ENCODE results near the gene PHLDA2.
"Not testable (repeated sequence)": the region's sequence is repeated elsewhere in the genome, so short reads cannot be mapped to it uniquely, and the experiment has no call there.

The PHLDA2 gene

DNA sequence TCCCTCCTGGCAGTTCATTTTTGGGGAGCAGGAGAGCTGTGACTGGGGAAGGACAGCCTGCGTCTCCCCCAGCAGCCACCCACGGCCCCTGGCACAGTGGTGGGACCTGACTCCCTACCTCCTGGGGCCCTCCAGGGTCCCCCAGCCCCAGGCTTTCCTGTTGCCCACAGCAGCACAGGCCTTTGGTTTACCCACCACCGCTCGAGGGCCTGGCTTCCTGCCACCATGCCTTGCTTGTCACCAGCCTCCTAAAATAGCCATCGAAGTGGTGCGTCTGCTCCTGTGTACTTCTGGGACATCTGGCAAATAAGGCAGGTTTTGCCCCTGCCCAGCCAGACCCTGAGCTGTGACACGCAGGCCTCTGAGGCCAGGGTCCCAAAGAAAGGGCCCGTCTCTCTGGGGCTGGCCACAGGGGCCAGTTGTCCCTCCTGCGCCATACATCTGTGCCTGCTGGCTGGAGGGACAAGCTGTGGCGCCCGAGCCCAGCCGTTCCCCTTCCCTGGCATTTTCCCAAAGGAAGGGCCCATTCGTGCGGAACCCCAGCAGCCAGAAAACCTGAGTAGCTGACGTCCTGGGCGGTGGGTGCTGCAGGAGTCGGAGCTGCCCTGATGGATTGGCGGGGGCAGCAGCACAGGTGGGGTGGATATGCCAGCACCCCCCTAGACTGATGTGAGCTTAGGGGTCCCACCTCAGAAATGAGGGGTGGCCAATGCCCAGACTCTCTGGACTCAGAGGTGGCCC, 14.6 kb downstream of the PHLDA2 start:
- no peak for DNase-seq (ENCODE audit: low spot score)

DNA sequence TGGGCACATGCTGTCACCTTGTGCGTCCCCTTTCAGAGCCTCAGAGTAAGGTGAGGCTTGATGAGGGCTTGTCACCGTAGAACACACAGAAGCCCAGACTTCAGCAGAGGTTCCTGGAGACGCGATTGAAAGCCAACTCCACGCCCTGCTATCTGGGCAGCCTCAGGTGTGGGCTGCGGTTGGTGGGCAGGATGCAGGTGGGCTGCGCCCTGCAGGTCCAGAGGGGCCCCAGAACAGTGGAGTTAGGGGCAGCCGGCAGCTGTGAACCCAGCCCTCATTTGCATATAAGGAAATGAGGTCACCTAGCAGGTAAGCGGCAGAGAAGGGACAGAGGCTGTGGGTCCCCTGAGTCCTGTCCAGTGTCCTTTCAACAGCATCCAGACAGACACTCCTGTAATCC, 15.4 kb downstream of the PHLDA2 start:
- no peak for DNase-seq (ENCODE audit: low spot score)

DNA sequence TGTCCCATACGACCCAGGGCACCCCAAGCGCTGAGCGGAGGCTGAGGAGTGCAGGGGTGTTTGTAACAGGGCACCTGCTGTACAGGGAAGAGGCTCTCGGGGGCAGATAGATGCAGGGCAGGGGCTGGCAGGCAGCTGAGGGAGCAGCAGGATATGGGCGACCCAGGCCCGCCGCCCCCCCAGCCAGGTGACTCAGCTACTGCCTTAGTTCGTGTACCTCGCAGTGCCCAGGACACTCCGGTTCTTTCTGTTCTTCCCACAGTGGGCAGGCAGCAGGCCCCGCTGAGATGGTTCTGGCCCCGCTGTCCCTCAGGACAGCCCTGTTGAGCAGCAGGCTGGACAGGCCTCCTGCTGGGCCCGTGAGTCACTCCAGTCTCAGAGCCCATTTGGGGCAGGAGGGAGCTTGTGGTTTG, 16.2 kb downstream of the PHLDA2 start:
- no peak for DNase-seq (ENCODE audit: low spot score)

DNA sequence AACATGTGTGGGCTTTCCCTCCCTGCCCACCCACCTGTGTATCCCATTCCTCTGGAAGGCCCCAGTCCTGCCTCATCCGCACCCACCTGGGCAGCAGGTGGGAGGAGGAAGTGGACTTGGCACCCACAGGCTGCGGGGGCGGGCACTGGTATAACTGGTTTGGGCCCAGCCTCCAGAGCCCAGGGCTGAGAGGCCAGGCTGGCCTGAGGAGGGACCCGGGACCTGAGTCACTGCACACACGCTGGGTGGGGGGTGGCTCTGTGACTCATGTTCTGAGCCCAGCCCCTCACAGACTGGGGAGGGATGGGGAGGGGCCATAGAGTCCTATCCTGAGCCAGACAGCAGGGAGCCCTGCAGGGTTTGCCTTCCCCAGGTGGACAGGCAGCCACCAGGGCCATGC, 16.7 kb downstream of the PHLDA2 start:
- peak; percentile 62 for DNase-seq (ENCODE audit: low spot score)

DNA sequence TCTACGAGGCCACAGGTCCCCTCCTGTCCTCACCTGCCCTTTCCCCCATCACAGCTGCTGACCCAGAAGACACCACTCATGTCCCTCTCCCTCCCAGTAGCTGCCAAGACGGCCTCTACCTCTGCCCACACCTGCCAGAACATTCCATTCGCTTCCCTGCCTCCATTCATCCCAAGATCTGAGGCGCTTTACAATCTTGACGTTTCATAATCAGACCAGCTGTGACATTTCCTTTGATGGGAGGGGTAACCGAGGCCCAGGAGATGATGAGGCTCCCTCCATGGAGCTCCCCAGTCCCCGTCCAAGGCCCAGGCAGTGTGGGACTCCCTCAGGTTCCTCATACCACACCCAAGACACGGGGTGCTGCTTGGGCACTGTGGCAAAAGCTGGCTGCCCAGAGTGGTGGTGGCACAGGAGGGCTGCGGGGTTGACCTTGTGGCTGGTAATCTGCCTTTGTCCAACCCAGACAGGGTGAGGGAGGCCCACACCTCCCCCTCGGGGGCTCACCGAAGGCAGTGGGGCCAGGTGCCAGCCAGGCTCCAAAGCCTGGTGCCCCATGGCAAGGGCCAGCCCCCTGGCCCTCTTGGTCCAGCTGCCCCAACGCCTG, 17.3 kb downstream of the PHLDA2 start:
- no peak for DNase-seq (ENCODE audit: low spot score)

DNA sequence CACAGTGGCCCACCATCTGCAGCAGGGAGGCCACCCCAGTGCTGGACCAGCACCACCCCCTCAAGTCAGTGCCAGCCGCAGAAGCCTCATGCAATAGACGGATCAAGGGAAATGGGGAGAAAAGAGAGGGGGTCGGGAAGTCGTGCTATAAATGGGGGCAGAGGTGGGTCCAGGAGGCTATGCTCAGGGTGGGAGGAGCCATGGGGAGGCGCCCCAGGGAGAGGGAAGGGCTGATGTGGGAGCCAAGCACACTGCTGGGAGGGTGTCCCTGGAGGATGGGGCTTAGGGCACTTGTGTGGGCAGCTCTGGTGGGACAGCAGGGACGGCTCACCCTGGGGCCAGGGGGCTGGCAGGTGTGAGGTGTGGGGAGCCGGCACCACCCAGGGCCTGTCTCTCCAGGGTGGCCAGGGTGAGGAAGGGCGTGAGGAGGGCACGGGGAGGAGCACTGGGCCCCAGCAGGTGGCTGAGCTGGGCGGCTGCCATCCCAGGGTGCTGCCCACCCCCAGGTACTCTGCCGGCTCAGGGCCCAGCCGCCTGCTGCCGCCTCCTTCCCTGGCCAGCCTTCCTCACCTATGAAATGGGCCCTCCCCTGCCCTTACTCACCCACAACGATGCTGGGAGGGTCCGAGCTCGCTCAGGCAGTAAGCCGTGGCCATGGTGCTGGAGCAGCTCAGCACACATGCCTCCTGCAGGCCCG, 18.0 kb downstream of the PHLDA2 start:
- DNase-seq (ENCODE audit: low spot score): no peak

DNA sequence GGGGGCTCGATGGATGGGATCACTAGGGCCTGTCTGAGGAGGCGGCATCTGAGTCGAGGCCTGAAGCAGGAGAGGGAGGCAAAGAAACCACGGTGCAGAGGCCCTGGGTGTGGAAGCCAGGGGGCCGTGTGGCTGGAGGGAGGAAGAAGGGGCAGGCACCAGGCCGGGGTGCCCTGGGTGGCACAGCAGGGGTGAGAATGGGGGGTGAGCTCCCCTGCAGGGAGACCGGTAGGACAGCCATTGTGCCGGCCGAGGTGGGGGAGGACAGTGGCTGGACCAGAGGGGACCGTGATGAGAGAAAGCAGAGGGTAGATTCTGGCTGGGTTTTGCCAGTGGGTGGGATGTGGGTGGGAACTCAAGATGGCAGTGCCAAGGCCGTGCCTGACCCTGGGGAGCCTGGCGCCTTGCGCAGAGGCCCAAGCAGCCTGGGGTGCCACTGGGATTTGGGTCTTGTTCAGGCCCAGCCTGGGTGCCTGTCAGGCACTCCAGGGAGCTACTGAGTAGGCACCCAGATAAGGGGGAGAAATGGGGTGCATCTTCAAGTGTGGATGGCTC, 18.7 kb downstream of the PHLDA2 start:
- no peak for DNase-seq (ENCODE audit: low spot score)

DNA sequence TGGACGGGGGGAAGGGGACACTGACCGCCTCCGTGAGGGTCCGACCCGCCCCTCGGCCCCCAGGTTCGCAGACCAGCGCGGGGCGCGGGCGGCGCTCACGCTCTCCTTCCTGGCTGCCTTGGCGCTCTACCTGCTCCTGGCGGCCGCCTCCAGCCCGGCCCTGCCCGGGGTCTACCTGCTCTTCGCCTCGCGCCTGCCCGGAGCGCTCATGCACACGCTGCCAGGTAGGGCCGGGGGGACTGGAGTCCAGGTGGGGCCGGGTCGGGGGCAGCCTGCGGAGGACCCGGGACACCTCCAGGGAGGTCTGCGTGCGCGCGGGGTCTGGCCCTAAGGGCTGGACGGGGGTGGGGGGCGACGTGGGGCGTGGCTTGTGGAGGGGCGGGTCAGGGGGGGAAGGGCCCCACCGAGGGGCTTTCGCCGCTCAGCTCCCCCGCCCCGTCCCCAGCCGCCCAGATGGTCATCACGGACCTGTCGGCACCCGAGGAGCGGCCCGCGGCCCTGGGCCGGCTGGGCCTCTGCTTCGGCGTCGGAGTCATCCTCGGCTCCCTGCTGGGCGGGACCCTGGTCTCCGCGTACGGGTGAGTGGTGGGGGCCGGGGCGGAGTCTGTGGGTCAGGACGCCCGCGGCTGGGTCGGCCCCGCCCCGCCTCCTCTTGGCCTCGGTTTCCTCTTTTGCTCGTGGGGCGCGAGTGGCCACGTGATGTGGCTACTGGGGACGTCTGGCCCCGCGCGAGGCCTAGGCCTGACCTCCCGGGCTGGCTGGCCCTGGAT, 19.9 kb downstream of the PHLDA2 start:
- no peak for DNase-seq (ENCODE audit: low spot score)

DNA sequence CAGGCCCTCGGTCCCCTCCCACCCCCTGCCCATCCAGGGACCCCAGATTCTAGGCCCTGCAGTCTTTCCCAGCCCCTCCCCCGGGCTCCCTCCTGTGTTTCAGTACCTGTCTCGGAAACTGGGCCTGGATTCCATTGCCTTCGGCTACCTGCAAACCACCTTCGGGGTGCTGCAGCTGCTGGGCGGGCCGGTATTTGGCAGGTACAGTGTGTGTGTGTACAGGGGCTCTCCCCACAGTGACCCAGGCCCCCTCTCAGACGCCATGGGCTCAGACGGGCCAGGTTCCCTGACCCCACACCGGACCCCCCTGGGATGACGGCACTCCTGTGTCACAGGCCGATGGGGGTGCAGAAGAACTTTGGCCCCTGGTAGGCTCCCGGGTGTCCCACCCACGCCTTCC, 21.1 kb downstream of the PHLDA2 start:
- no peak for DNase-seq (ENCODE audit: low spot score)

DNA sequence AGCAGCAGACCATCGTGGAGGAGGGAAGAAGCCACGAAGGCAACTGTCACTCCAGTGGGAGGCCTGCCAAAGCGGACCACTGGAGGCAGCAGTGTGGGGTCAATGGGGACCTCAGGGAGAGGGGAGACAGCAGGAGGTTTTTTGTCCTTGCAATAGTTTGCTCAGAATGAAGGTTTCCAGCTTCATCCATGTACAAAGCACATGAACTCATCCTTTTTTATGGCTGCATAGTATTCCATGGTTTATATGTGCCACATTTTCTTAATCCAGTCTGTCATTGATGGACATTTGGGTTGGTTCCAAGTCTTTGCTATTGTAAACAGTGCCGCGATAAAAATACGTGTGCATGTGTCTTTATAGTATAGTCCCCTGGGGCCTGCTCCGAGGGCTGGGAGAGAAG, 23.9 kb downstream of the PHLDA2 start:
- not testable (repeated sequence) for DNase-seq (ENCODE audit: low spot score)

DNA sequence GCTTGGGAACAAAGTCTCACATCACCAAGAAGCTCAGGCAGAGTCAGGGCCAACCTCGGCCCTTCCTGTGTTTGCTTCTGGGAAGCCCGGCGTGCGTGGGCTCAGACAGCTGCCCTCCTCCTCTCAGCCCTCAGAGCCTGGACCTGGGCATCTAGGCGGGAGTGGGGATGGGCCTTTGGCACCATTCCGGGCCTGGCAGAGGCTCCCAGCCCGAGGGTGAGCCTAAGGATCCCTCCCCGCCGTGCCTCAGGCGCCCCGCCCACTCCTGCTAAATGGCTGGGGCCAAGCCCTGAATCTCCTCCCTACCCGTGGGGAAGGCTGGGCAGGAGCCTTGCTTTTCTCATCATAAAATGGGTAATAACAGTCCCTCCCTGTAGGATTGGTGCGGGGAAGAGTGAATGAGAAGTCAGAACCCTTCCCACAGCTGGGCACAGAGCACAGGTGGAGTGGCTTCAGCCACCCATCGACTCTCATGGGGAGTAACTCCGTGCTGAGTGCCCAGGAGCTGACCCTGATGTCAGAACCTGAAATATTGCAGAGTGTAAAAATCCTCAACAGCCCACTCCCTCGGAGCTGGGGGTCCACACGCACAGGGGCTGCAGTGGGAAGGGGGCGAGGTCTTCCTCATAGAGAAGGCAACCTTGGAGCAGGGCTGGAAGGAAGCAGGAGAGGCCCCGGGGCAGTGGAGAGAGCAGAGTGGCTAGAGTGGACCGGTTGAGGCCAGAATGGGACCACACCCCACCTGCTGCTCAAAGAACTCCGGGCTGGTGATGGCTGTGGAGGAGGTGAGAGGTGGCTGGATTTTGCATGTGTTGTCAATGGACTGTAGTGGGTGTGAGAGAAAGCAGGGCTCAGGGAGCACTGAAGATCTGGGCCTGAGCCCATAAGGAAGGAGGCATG, 24.8 kb downstream of the PHLDA2 start:
- DNase-seq (ENCODE audit: low spot score): no peak

DNA sequence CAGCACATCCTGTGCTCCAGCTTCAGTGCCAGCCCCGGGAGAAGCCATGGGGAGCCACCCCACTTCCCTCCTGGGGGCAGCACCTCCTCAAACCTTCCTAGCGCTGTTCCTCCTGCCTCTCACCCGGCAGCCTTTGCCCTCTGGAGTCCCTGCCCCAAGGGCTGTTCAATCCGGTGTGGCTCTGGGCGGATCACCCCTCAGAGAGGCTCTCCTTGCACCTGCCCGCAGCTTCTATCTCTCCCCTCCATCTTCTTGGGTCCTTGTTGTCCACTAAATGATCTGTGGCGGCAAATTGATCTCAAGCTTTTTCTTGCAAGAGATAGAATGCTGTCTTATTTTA, 25.6 kb downstream of the PHLDA2 start:
- DNase-seq (ENCODE audit: low spot score): no peak

DNA sequence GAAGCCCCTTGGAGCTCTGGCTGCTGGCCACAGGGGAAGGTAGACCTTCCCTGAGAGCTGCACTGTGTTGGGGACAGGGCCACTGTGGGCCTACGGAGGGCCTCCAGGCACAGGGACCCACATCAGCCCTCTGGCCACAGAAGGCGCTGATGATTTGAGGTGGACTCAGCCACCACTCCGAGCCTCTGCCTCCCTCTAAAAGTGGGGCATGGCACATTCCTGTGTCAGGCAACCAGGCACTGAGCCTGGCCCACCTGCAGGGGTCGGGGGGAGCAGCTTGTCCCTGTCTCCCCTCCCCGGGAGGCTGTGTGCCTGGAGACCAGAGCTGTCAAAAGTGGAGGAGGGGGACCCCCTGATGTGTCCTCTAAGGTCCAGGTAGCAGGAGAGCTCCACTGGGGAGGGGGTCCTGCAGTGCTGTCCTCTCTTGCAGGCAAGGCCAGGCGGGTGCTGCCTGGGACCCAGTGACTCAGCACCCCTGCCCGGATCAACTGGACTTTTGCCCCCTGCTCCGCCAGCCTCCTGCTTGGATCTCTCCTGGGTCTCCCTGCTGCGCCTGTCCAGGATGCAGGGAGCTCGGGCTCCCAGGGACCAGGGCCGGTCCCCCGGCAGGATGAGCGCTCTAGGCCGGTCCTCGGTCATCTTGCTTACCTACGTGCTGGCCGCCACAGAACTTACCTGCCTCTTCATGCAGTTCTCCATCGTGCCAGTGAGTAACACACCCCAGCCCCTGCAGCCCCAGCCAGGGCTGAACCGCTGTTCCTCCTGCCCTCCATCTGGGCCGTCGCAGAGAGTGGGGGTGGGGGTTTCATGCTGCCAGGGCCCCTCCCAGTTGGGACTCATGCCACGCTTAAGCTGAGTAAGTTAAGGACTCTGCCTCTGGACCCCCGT, 26.2 kb downstream of the PHLDA2 start:
- DNase-seq (ENCODE audit: low spot score): no peak

DNA sequence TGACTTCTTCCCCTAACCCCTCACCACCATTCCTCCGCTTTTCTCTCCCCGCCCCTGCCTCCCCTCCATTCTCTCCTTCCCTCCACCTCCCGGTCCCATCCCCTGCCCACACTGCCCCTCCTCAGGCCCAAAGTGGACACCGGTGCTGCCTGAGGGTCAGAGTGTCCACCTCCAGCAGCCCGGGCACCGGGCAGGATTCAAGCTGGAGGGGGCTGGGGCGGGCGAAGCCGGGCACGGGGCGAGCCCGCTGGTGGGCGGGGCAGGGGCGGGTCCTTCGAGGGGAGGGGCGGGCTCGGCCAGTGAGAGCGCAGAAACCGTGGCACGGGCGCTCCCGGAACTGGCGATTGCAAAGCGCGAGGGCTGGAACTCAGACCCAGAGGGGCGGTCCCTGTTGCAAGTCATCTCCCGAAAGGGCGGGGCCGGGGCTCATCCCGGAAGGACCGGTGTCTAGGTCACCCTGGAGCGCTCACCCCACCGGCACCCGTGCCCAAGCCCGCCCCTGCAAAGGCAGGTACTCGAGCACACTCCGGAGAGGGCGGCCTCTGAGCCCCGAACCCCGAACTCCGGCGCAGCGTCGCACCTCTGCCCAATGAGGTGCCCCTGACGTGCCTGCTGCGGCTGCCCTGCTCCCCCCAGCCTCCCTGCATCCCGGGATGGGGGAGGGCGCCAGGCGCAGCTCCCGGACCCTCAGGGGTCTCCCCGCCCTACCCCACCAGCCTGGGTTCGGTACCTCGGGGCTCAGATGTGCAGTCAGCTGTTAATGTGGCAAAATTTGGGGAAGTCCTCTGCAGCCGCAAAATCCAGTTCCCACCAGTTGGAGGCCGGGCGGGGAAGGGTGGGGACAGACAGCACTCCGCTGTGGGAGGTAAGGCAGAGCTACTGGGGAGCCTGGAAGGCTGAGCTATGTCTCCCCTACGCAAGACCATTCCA, 27.1 kb downstream of the PHLDA2 start:
- peak; percentile 96 for DNase-seq (ENCODE audit: low spot score)

DNA sequence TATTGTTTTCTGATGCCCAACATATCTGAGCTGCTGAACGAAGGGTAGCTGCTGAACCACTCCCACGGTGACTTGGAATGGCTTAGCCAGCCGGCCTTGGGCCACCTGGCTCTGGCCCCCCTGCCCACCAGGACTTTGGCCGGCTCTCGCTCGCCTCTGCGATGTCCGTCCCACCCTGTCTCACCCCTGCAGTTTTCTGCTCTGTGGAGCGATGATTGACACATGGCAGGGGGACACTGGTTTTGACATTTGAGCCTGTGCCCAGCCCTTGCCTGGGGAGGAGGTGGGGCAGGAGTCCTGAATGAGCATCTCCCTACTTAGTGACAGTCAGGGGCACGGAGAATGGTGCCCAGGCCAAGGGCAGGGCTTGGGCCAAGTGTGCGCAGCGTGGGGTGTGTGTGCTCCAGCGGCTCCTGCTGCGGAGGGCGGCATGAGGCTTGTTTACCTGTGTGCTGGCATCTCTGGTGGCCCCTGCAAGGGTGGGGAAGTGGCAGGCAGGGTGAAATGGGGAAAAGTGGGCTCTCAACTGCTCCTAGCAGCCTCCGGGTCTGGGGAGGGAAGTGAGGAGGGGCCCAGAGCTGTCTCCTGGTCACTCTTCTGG, 27.9 kb downstream of the PHLDA2 start:
- DNase-seq (ENCODE audit: low spot score): no peak

DNA sequence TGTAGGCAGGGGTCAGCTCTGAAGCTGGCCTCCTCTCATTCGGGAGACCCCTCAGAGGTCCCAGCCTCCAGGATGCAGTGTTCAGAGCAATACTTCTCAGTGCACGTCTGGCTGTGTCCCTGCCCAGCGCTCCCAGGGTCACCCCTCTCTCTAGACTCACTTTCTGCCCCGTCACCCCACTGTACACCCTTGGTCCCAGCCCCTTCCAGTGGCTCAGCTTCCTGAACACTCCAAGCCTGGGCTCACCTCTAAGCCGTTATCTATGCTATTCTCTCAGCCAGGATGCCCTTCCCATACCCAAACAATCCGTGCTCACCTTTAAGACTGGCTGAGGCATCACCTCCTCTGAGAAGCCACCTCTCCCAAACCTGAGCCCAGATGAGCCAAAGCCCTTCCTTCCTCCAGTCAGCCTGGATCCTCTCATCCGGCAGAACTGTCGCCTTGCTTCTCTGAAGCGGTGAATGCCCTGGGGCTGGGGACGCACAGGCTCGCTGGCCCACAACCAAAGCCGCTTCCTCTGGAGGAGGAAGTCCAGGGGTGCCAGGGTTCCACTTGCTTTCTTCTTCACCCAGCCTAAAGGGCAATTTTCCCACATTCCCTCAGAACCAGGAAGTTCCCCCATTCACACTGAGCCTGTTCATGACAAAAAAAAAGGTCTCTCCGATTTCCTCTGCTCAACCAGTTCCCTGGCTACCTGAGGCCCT, 30.0 kb downstream of the PHLDA2 start:
- no peak for DNase-seq (ENCODE audit: low spot score)

DNA sequence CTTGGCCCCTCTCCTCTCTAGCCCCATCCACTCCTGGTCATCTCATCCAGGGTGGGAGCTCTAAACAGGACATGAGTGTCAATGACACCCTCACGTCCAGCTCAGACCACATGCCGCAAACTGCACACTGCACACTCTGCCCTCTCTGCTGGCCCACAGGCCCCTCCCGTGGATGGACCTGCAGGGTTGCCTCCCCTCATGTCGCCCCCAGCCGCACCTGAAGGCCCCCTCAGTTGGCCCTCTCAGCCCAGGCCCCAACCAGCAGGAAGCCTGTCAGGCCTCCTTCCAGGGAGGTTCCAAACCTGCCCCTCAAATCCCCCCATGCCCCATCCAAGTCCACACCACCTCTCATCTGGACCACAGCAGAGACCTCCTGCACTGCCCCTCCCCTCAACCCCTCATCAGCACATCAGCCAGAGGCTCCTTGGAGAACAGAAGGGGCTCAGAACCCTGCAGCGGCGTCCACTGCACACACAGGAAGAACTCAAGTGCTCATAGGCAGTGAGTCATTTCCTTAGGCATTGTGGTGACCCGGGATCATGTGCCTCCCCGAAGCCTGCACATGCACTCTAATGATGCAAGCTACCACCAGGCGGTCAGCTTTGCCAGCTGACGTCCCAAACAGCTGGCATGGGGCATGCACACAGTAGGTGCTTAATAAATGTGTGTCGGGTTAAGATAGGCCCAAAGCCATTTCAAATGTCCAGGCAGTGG, 30.7 kb downstream of the PHLDA2 start:
- DNase-seq (ENCODE audit: low spot score): peak; percentile 96

DNA sequence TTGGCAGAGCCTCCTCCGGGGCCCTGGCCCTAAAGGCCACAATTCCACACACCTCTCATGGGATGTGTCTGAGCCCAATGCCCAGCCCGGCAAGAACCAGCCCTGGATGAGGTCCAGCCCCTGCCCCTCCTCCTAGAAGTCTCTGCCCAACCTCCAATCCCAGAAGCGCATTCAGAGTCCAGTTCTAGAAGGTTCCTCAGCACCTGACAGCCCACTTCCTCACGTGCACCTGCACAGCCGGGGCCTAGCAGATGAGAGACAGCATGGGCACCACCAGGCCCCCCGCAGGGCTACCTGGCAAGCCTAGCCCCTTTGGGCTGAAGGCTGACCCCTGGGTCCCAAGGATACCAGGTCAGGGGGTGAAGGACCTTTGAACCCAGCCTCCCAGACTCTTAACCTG, 32.2 kb downstream of the PHLDA2 start:
- no peak for DNase-seq (ENCODE audit: low spot score)

Data from COLO829 (cell line).